Activated naive CD8-positive, alpha-beta T cell (primary cell): ENCODE results near the gene ITGB8.
"Not testable (repeated sequence)": the region's sequence is repeated elsewhere in the genome, so short reads cannot be mapped to it uniquely, and the experiment has no call there.

Source experiments
- H3K27ac Mint-ChIP-seq: one replicate; pipeline ENCODE4 v1.8.0; 2021; ENCODE audit warnings: mixed read lengths
- H3K27me3 Mint-ChIP-seq: one replicate; pipeline ENCODE4 v1.8.0; 2021; ENCODE audit warnings: mixed read lengths
- H3K36me3 Mint-ChIP-seq: one replicate; pipeline ENCODE4 v1.8.0; 2021; ENCODE audit warnings: mixed read lengths
- H3K4me1 Mint-ChIP-seq: one replicate; pipeline ENCODE4 v1.8.0; 2021; ENCODE audit warnings: low read depth, mixed read lengths
- H3K4me3 Mint-ChIP-seq: one replicate; pipeline ENCODE4 v1.8.0; 2021; ENCODE audit warnings: mild to moderate bottlenecking, mixed read lengths
- H3K9me3 Mint-ChIP-seq: one replicate; pipeline ENCODE4 v1.8.0; 2021; ENCODE audit warnings: low read depth, mixed read lengths

Gene ITGB8

GRCh38 chr7:20301311-20301939, 29.3 kb upstream of the ITGB8 start:
- Mint-ChIP-seq H3K36me3 (no peaks in the 10 kb centered on the region), H3K9me3 (no peaks in the 10 kb centered on the region), H3K27ac (no peak overlapping the region), H3K27me3 (no peaks in the 10 kb centered on the region), H3K4me3 (no peak overlapping the region), H3K4me1 (peaks cover 2% of the 10 kb centered on the region)

- not testable (repeated sequence) for H3K4me3 Mint-ChIP-seq, H3K27ac Mint-ChIP-seq, H3K4me1 Mint-ChIP-seq
Observed at GRCh38 chr7:20302300-20302699, 28.4 kb upstream of the ITGB8 start.

GRCh38 chr7:20302891-20303290, 27.8 kb upstream of the ITGB8 start:
- Mint-ChIP-seq H3K36me3 (no peaks in the 10 kb centered on the region), H3K4me3 (no peak overlapping the region), H3K27ac (no peak overlapping the region), H3K9me3 (no peaks in the 10 kb centered on the region), H3K27me3 (no peaks in the 10 kb centered on the region), H3K4me1 (peaks cover 2% of the 10 kb centered on the region)

More at GRCh38 chr7:20302300-20302699, 28.4 kb upstream of the ITGB8 start:
- H3K27me3 Mint-ChIP-seq, H3K36me3 Mint-ChIP-seq, H3K9me3 Mint-ChIP-seq: not testable (repeated sequence)

- Mint-ChIP-seq H3K27ac (no peak overlapping the region), H3K36me3 (no peaks in the 10 kb centered on the region), H3K4me1 (peaks cover 2% of the 10 kb centered on the region), H3K27me3 (no peaks in the 10 kb centered on the region), H3K4me3 (no peak overlapping the region), H3K9me3 (no peaks in the 10 kb centered on the region)
Observed at GRCh38 chr7:20304366-20304765, 26.3 kb upstream of the ITGB8 start.

- Mint-ChIP-seq H3K27ac (no peak overlapping the region), H3K9me3 (no peaks in the 10 kb centered on the region), H3K4me1 (no peaks in the 10 kb centered on the region), H3K27me3 (no peaks in the 10 kb centered on the region), H3K4me3 (no peak overlapping the region), H3K36me3 (no peaks in the 10 kb centered on the region)
Observed at GRCh38 chr7:20305726-20306125, 25.0 kb upstream of the ITGB8 start.

- Mint-ChIP-seq H3K27me3 (no peaks in the 10 kb centered on the region), H3K9me3 (no peaks in the 10 kb centered on the region), H3K4me1 (no peaks in the 10 kb centered on the region), H3K27ac (no peak overlapping the region), H3K36me3 (no peaks in the 10 kb centered on the region), H3K4me3 (no peak overlapping the region)
Observed at GRCh38 chr7:20306180-20306946, 24.3 kb upstream of the ITGB8 start.

GRCh38 chr7:20307119-20307518, 23.6 kb upstream of the ITGB8 start:
- no peaks in the 10 kb centered on the region for H3K36me3 Mint-ChIP-seq
- no peaks in the 10 kb centered on the region for H3K27me3 Mint-ChIP-seq
- H3K4me3 Mint-ChIP-seq: no peak overlapping the region
- H3K27ac Mint-ChIP-seq: no peak overlapping the region
- no peaks in the 10 kb centered on the region for H3K9me3 Mint-ChIP-seq
- H3K4me1 Mint-ChIP-seq: no peaks in the 10 kb centered on the region

GRCh38 chr7:20307901-20308300, 22.8 kb upstream of the ITGB8 start:
- no peaks in the 10 kb centered on the region for H3K27me3 Mint-ChIP-seq
- no peak overlapping the region for H3K4me3 Mint-ChIP-seq
- no peak overlapping the region for H3K27ac Mint-ChIP-seq
- H3K9me3 Mint-ChIP-seq: no peaks in the 10 kb centered on the region
- no peaks in the 10 kb centered on the region for H3K4me1 Mint-ChIP-seq
- no peaks in the 10 kb centered on the region for H3K36me3 Mint-ChIP-seq

- Mint-ChIP-seq H3K4me1 (no peaks in the 10 kb centered on the region), H3K9me3 (no peaks in the 10 kb centered on the region), H3K27ac (no peak overlapping the region), H3K36me3 (no peaks in the 10 kb centered on the region), H3K4me3 (no peak overlapping the region), H3K27me3 (no peaks in the 10 kb centered on the region)
Observed at GRCh38 chr7:20310301-20310700, 20.4 kb upstream of the ITGB8 start.

GRCh38 chr7:20310963-20311742, 19.5 kb upstream of the ITGB8 start:
- Mint-ChIP-seq H3K36me3 (no peaks in the 10 kb centered on the region), H3K27me3 (no peaks in the 10 kb centered on the region), H3K4me3 (no peak overlapping the region), H3K4me1 (no peaks in the 10 kb centered on the region), H3K9me3 (no peaks in the 10 kb centered on the region), H3K27ac (no peak overlapping the region)

GRCh38 chr7:20311743-20312042, 19.0 kb upstream of the ITGB8 start:
- Mint-ChIP-seq H3K27ac (no peak overlapping the region), H3K4me3 (no peak overlapping the region), H3K9me3 (no peaks in the 10 kb centered on the region), H3K4me1 (no peaks in the 10 kb centered on the region), H3K27me3 (no peaks in the 10 kb centered on the region), H3K36me3 (no peaks in the 10 kb centered on the region)

- Mint-ChIP-seq H3K4me1 (no peaks in the 10 kb centered on the region), H3K27me3 (no peaks in the 10 kb centered on the region), H3K27ac (no peak overlapping the region), H3K36me3 (no peaks in the 10 kb centered on the region), H3K9me3 (no peaks in the 10 kb centered on the region), H3K4me3 (no peak overlapping the region)
Observed at GRCh38 chr7:20312562-20312961, 18.1 kb upstream of the ITGB8 start.

- Mint-ChIP-seq H3K4me1 (no peaks in the 10 kb centered on the region), H3K27ac (no peak overlapping the region), H3K9me3 (no peaks in the 10 kb centered on the region), H3K4me3 (no peak overlapping the region), H3K36me3 (no peaks in the 10 kb centered on the region), H3K27me3 (no peaks in the 10 kb centered on the region)
Observed at GRCh38 chr7:20313626-20314025, 17.1 kb upstream of the ITGB8 start.

- H3K27me3 Mint-ChIP-seq: no peaks in the 10 kb centered on the region
- H3K27ac Mint-ChIP-seq: no peak overlapping the region
- no peaks in the 10 kb centered on the region for H3K4me1 Mint-ChIP-seq
- H3K9me3 Mint-ChIP-seq: no peaks in the 10 kb centered on the region
- H3K4me3 Mint-ChIP-seq: no peak overlapping the region
- no peaks in the 10 kb centered on the region for H3K36me3 Mint-ChIP-seq
Observed at GRCh38 chr7:20314198-20314597, 16.5 kb upstream of the ITGB8 start.

GRCh38 chr7:20316706-20317105, 14.0 kb upstream of the ITGB8 start:
- Mint-ChIP-seq H3K36me3 (no peaks in the 10 kb centered on the region), H3K4me3 (no peak overlapping the region), H3K27ac (no peak overlapping the region), H3K4me1 (no peaks in the 10 kb centered on the region), H3K9me3 (no peaks in the 10 kb centered on the region), H3K27me3 (no peaks in the 10 kb centered on the region)
